ENCODE measurements around the gene PPM1A. TPM values are rescaled to one million over a fixed set of nuclear protein-coding genes. Genes with fewer than 3 reads are reported as not detected.

The PPM1A gene
- total and polyA plus RNA-seq, 2 donors (not counting 1 experiment from before 2014, with no cell fraction given): 15.5 to 59.0 TPM

DNA sequence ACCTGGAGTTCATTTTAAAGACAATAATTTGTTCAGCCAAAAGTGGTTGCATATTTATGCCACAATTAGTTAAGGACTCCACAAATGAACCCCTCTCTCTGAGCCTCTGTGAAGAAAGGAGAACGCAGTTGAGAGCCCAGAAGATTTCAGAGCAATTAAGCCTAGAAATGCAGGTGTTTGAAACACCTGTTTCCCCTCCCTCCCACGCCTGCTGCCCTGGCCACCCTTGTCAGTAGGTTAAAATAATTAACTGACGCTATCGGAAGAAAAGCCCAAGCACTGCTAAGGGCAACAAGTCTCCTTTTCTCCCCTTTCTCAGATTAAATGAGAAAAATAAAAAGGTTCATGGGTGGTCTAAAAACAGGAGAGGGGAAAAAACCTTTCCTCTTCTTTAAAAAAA, 99.2 kb downstream of the PPM1A start:
- H3K4me3 ChIP-seq (ENCODE audit: control extremely low read depth in 1 of 5, extremely low read depth in 1 of 5, insufficient read depth in 1 of 5, low read depth in 2 of 5, low read length in 4 of 5): no peak overlapping the region
- ChIA-PET CTCF (interaction anchor here (1.0 to 4.5 kb wide), 7 partner anchors 10 to 905 kb away, joined by 3 to 62 read pairs (median 5); no protein-coding TSS in a partner anchor), POLR2A (no interaction called here)
- Mint-ChIP-seq H3K27ac (no peak overlapping the region), H3K4me3 (no peak overlapping the region), H3K27me3 (peaks cover 9% of the 10 kb centered on the region), H3K4me1 (no peaks in the 10 kb centered on the region), H3K9me3 (ENCODE audit: insufficient read depth) (no peaks in the 10 kb centered on the region)
- H4K20me1 ChIP-seq (ENCODE audit: control insufficient read depth, insufficient read depth, low read length, poor library complexity, severe bottlenecking): no peaks in the 10 kb centered on the region
- ATAC-seq (ENCODE audit: low read depth) (no peak), DNase-seq (no peak)
- intact Hi-C loops (cut with micrococcal nuclease): no loop called here
- no peaks in the 10 kb centered on the region for H3K79me2 ChIP-seq (ENCODE audit: control insufficient read depth, insufficient read depth, low read length)
- no CpG with 5 or more reads among the region's 4 CpGs for WGBS (ENCODE audit: insufficient coverage)
- H3K27ac ChIP-seq (ENCODE audit: low read length in 2 of 2): no peak overlapping the region
- H3K36me3 ChIP-seq (replicated peaks in 1 of 2; ENCODE audit: control extremely low read depth in 1 of 2, control insufficient read depth in 1 of 2, extremely low read depth in 1 of 2, insufficient read depth in 2 of 2, low read length in 1 of 2): no peaks in the 10 kb centered on the region
- no peak for TF ChIP-seq EZH2 (IDR thresholded peaks at IDR 0.05; ENCODE audit: borderline replicate concordance, insufficient read depth, low read depth, low read length, poor library complexity, severe bottlenecking)
- TF ChIP-seq, protein P1, sequence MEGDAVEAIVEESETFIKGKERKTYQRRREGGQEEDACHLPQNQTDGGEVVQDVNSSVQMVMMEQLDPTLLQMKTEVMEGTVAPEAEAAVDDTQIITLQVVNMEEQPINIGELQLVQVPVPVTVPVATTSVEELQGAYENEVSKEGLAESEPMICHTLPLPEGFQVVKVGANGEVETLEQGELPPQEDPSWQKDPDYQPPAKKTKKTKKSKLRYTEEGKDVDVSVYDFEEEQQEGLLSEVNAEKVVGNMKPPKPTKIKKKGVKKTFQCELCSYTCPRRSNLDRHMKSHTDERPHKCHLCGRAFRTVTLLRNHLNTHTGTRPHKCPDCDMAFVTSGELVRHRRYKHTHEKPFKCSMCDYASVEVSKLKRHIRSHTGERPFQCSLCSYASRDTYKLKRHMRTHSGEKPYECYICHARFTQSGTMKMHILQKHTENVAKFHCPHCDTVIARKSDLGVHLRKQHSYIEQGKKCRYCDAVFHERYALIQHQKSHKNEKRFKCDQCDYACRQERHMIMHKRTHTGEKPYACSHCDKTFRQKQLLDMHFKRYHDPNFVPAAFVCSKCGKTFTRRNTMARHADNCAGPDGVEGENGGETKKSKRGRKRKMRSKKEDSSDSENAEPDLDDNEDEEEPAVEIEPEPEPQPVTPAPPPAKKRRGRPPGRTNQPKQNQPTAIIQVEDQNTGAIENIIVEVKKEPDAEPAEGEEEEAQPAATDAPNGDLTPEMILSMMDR (IDR thresholded peaks at IDR 0.05): no peak
- no peak overlapping the region for H3K4me2 ChIP-seq (replicated peaks; ENCODE audit: low read depth, low read length, poor library complexity, severe bottlenecking)
- no peak overlapping the region for H3K9ac ChIP-seq (ENCODE audit: low read length)
- peaks cover 0 to 10% (median 2%) of the 10 kb centered on the region in 4 experiments for H3K27me3 ChIP-seq (replicated peaks in 1 of 4; ENCODE audit: control extremely low read depth in 1 of 4, control insufficient read depth in 3 of 4, insufficient read depth in 4 of 4, low read length in 3 of 4)
- H3K4me1 ChIP-seq (ENCODE audit: control insufficient read depth in 2 of 2, insufficient read depth in 2 of 2, low read length in 2 of 2): no peaks in the 10 kb centered on the region
- H3K9me3 ChIP-seq (ENCODE audit: control extremely low read depth in 1 of 3, control insufficient read depth in 2 of 3, insufficient read depth in 1 of 3, low read length in 2 of 3): no peaks in the 10 kb centered on the region
- H2AFZ ChIP-seq (ENCODE audit: insufficient read depth, low read depth, low read length, poor library complexity, severe bottlenecking): no peak overlapping the region

Other genes starting within 250 kb of the PPM1A start
- gene PCNX4, start 157.3 kb upstream of the PPM1A start, total RNA-seq: 53.4 and 70.1 TPM in 2 replicates
- gene PCNX4, start 157.3 kb upstream of the PPM1A start, polyA plus RNA-seq: 13.7 and 17.8 TPM in 2 replicates
- 44.7 and 47.5 TPM in 2 replicates for gene DHRS7, start 83.8 kb upstream of the PPM1A start, total RNA-seq
- gene DHRS7, start 83.8 kb upstream of the PPM1A start, polyA plus RNA-seq: 25.0 and 25.9 TPM in 2 replicates
- not detected in 2 replicates for gene C14orf39, start 236.8 kb downstream of the PPM1A start, total RNA-seq
- gene C14orf39, start 236.8 kb downstream of the PPM1A start, polyA plus RNA-seq: not detected in 2 replicates

Data from B cell (primary cell).